Endothelial cell of umbilical vein (primary cell): Measurements from ENCODE around the gene APOB. TPM values are rescaled to one million over a fixed set of nuclear protein-coding genes. Genes with fewer than 3 reads are reported as not detected.

Experiments
- BruUV-seq: library from RNA; stranded (reverse); fragments of 400-500 nt; replicated peaks from 2 replicates; lab custom pipeline; 2021; lab: Mats Ljungman, UMichigan
- CTCF ChIA-PET: fragments of 300-600, 350-600 bp; sonication (Branson Sonifier 250); formaldehyde crosslinking; loops from one replicate; lab custom pipeline; 2021; ENCODE audit warnings: antibody characterized with exemption, inconsistent platforms; lab: Charles Lee
- POLR2A ChIA-PET: fragments of 300-600, 350-600 bp; sonication (Branson Sonifier 250); formaldehyde crosslinking; loops from one replicate; lab custom pipeline; 2021; ENCODE audit warnings: antibody characterized with exemption, inconsistent platforms; lab: Charles Lee
- DNase-seq: peaks from one replicate; pipeline ENCODE4 v3.0.0-alpha.2; 2011; ENCODE audit warnings: low read depth, low spot score
- FAIRE-seq: peaks from 2 replicates; lab custom pipeline; 2011; peaks lifted over from hg19 to GRCh38; lab: Jason Lieb, UNC
- H2AFZ ChIP-seq: 2 replicates; pipeline ENCODE4 v1.6.0; 2012; ENCODE audit warnings: low read depth, low read length, control low read depth, inconsistent platforms
- H3K27ac ChIP-seq: 2 replicates; pipeline ENCODE4 v1.5.1; 2011; ENCODE audit warnings: low read depth, mild to moderate bottlenecking, control low read depth, low read length, moderate library complexity; ENCODE audit not compliant: insufficient read depth
- H3K27me3 ChIP-seq, 2 experiments: 2 replicates each; pipeline versions ENCODE4 v1.6.0 to v1.6.1; 2011; ENCODE audit warnings: low read length in 2 of 2, mixed read lengths in 1 of 2; ENCODE audit not compliant: control insufficient read depth in 2 of 2, insufficient read depth in 2 of 2
- H3K36me3 ChIP-seq, 2 experiments: 2 replicates in 1 of 2; 3 replicates in 1 of 2; pipeline ENCODE4 v1.5.1; 2011; ENCODE audit warnings: low read length in 2 of 2, mild to moderate bottlenecking in 1 of 2, moderate library complexity in 1 of 2; ENCODE audit not compliant: control insufficient read depth in 2 of 2, insufficient read depth in 2 of 2; ENCODE audit errors: extremely low read depth in 1 of 2
- H3K4me1 ChIP-seq: 3 replicates; pipeline ENCODE4 v1.5.1; 2011; ENCODE audit warnings: mild to moderate bottlenecking, low read length; ENCODE audit not compliant: control insufficient read depth, insufficient read depth; ENCODE audit errors: extremely low read depth
- H3K4me2 ChIP-seq: 2 replicates; pipeline ENCODE4 v1.6.1; 2011; ENCODE audit warnings: low read length, control low read depth, mixed read lengths; ENCODE audit not compliant: insufficient read depth
- H3K4me3 ChIP-seq, 3 experiments: fragments of 200-600 bp in 1 of 3; sonication (generic), shearing (Covaris generic) in 1 of 3; replicated peaks in 1 of 3; 2 replicates each; pipeline ENCODE4 v1.5.1; 2011 to 2016; ENCODE audit warnings: control low read depth in 3 of 3, low read length in 3 of 3, mild to moderate bottlenecking in 2 of 3, inconsistent platforms in 1 of 3, low read depth in 1 of 3, moderate library complexity in 1 of 3; ENCODE audit not compliant: insufficient read depth in 1 of 3
- H3K79me2 ChIP-seq: 2 replicates; pipeline ENCODE4 v1.6.0; 2012; ENCODE audit warnings: low read length, inconsistent platforms; ENCODE audit not compliant: control insufficient read depth, insufficient read depth
- H3K9ac ChIP-seq: replicated peaks from 2 replicates; pipeline ENCODE3; 2011; ENCODE audit warnings: low read length, control low read depth; ENCODE audit not compliant: insufficient read depth; ENCODE audit errors: extremely low read depth
- H3K9me1 ChIP-seq: replicated peaks from 3 replicates; pipeline ENCODE4 v1.6.0; 2011; ENCODE audit warnings: mild to moderate bottlenecking, low read length; ENCODE audit not compliant: control insufficient read depth, insufficient read depth; ENCODE audit errors: extremely low read depth
- H3K9me3 ChIP-seq: replicated peaks from 2 replicates; pipeline ENCODE4 v1.5.1; 2012; ENCODE audit warnings: low read length, inconsistent platforms; ENCODE audit not compliant: control insufficient read depth, insufficient read depth
- H4K20me1 ChIP-seq: replicated peaks from 2 replicates; pipeline ENCODE3; 2011; ENCODE audit warnings: mild to moderate bottlenecking, low read length; ENCODE audit not compliant: control insufficient read depth, insufficient read depth; ENCODE audit errors: extremely low read depth
- CTCF ChIP-seq, 2 donors: IDR thresholded peaks; 1 replicate in 1 of 2; 2 replicates in 1 of 2; pipeline ENCODE4 v1.5.1; 2011; ENCODE audit warnings: low read length in 2 of 2, mild to moderate bottlenecking in 2 of 2, moderate library complexity in 2 of 2, control low read depth in 1 of 2, inconsistent platforms in 1 of 2, low read depth in 1 of 2; ENCODE audit not compliant: insufficient read depth in 1 of 2; ENCODE audit errors: extremely low read depth in 1 of 2
- EZH2 ChIP-seq: IDR thresholded peaks from 2 replicates; pipeline ENCODE4 v1.6.1; 2012; ENCODE audit warnings: borderline replicate concordance, low read depth, mild to moderate bottlenecking, moderate library complexity, low read length, inconsistent platforms; ENCODE audit not compliant: severe bottlenecking
- FOS ChIP-seq: IDR thresholded peaks from 2 replicates; pipeline ENCODE4 v1.6.1; 2011; ENCODE audit warnings: mild to moderate bottlenecking, low read length, moderate library complexity, borderline replicate concordance; ENCODE audit not compliant: insufficient read depth
- GATA2 ChIP-seq: IDR thresholded peaks from 2 replicates; pipeline ENCODE4 v1.7.0; 2011; ENCODE audit warnings: low read depth, mild to moderate bottlenecking, moderate library complexity, mixed read lengths, low read length; ENCODE audit not compliant: insufficient read length, insufficient read depth
- JUN ChIP-seq: IDR thresholded peaks from 2 replicates; pipeline ENCODE4 v1.6.1; 2011; ENCODE audit warnings: borderline replicate concordance, low read depth; ENCODE audit not compliant: insufficient read length, insufficient read depth
- MAX ChIP-seq: IDR thresholded peaks from 2 replicates; pipeline ENCODE4 v1.6.1; 2011; ENCODE audit not compliant: insufficient read depth, insufficient read length
- MYC ChIP-seq: IDR thresholded peaks from one replicate; pipeline ENCODE4 v1.6.1; 2011; ENCODE audit warnings: mild to moderate bottlenecking, low read depth, low read length
- POLR2A ChIP-seq: IDR thresholded peaks from 2 replicates; pipeline ENCODE4 v1.6.1; 2012; ENCODE audit warnings: low read depth, mild to moderate bottlenecking, control low read depth, low read length
- POLR2AphosphoS5 ChIP-seq: IDR thresholded peaks from 2 replicates; pipeline ENCODE4 v1.6.1; 2012; ENCODE audit warnings: low read depth, mild to moderate bottlenecking, control low read depth, low read length, moderate library complexity; ENCODE audit not compliant: insufficient read depth
- dilution Hi-C: fragments of 300-500 bp; cut with MboI; formaldehyde crosslinking; loops from one replicate; pipeline ENCODE4 v1.15.0; 2019; ENCODE audit warnings: low sequenced_read_pairs; ENCODE audit not compliant: extremely low pct_ligation_motif_present
- intact Hi-C: fragments of 100-400 bp; cut with micrococcal nuclease; formaldehyde crosslinking; loops from one replicate; pipeline ENCODE4 v1.10.0; 2022
- polyA plus RNA-seq, 4 experiments: library from polyadenylated mRNA; depleted of rRNA in 3 of 4; stranded (reverse) in 3 of 4; unstranded in 1 of 4; fragments of >200 nt; gene quantifications; 2 replicates each; pipeline versions ENCODE4 v1.2.1 to v1.2.3, GENCODE V29; 2011 to 2012; ENCODE audit warnings: missing spikeins in 1 of 4
- total RNA-seq: library from RNA; stranded (reverse); gene quantifications from 2 replicates; pipeline ENCODE4 v1.2.3, GENCODE V29; 2021

Gene APOB
- total and polyA plus RNA-seq, 2 donors (not counting 3 experiments of a cell fraction or from before 2014, with no cell fraction given): 0.07 to 0.09 TPM

- TF ChIP-seq GATA2 (no peak), EZH2 (no peak), POLR2A (no peak), CTCF (IDR thresholded peaks at IDR 0.05; ENCODE audit: extremely low read depth in 1 of 2, insufficient read depth in 1 of 2, low read depth in 1 of 2, low read length in 2 of 2) (no peak), POLR2AphosphoS5 (no peak), MYC (no peak), MAX (no peak), JUN (no peak), FOS (no peak)
- dilution Hi-C loops (no loop called here), intact Hi-C loops (no loop called here)
- Histone ChIP-seq H3K4me3 (no peak overlapping the region), H4K20me1 (no peaks in the 10 kb centered on the region), H2AFZ (no peak overlapping the region), H3K9me1 (no peaks in the 10 kb centered on the region), H3K9ac (no peak overlapping the region), H3K9me3 (no peaks in the 10 kb centered on the region), H3K79me2 (no peaks in the 10 kb centered on the region), H3K27ac (no peak overlapping the region), H3K4me2 (no peak overlapping the region), H3K4me1 (no peaks in the 10 kb centered on the region), H3K36me3 (no peaks in the 10 kb centered on the region), H3K27me3 (no peaks in the 10 kb centered on the region)
- BruUV-seq: no TSS peak
- CTCF ChIA-PET: interaction anchor here (0.9 to 5.1 kb wide), 2 partner anchors 39 to 364 kb away, joined by 3 to 35 read pairs; no protein-coding TSS in a partner anchor
- DNase-seq: no peak
- no peak for FAIRE-seq
- POLR2A ChIA-PET: no interaction called here
Observed at GRCh38 chr2:21025690-21026478, 18.0 kb downstream of the APOB start.
